Kidney capillary endothelial cell (primary cell): ENCODE measurements around the gene GRK6.

Experiments
- DNase-seq: peaks from one replicate; pipeline ENCODE4 v3.0.0-alpha.2; 2018; ENCODE audit warnings: low spot score

The GRK6 gene

GRCh38 chr5:177426566-177427210 is at the start of gene GRK6:
Gene GRK6, plus strand, starts transcription at chr5:177426676. Its CDS starts 170 bp downstream, at chr5:177426846.
- no peak for DNase-seq

DNA sequence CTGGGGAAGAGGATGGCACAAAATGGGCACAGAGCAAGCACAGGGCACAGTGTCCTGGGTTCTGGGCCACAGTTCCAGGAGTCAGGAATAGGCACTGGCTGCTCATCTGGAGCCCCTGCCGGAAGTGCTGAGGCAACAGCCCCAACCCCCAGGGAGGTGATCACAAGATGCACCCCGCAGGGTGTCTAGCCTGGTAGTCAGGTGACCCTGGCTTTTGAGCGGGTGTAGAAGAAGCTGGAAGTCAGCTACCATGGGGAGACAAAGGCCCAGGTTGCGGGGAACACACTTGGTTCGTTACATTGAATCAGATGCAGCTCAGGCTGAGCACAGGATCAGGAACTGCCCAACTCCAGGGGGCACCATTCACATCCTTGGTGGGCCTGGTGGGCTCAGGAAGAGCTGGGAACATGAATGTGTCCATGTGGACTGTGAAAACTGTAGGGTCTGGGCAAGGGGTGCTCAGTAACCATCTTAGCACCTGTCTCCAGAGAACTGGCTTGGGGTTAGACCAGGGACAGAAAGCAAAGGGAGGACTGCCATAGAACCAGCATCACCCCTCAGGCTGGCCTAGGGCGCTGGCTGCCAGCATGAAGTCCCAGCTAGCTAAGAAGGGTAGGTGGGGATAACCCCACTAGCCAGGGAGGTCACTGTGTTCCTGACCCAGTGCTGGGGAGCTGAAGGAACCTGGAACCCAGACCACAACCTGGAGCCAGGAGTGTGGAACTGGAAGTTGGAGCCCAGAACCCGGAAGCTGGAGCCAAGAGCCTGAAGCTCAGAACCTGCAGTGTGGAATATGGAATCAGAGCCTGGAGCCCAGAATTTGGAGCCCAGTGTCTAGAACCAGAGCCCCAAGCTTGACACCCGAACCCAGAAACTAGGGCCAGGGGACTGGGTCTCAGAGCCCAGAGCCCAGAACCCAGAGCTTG is 48.4 kb upstream of the GRK6 start:
- DNase-seq: no peak

GRCh38 chr5:177378884-177379883 is 47.3 kb upstream of the GRK6 start:
- no peak for DNase-seq

DNA sequence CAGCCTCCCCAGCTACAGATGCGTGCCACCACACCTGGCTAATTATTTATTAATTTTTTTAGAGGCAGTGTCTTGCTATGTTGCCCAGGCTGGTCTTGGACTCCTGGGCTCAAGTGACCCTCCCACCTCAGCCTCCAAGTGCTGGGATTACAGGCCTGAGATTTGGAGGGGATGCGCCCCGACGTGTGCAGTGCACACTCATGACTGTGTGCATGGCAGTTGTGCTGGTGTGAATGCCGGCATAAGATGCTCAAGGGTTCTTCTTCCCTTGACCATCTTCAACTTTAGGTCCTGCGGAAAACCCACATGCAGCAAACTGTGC is 45.7 kb upstream of the GRK6 start:
- no peak for DNase-seq

DNA sequence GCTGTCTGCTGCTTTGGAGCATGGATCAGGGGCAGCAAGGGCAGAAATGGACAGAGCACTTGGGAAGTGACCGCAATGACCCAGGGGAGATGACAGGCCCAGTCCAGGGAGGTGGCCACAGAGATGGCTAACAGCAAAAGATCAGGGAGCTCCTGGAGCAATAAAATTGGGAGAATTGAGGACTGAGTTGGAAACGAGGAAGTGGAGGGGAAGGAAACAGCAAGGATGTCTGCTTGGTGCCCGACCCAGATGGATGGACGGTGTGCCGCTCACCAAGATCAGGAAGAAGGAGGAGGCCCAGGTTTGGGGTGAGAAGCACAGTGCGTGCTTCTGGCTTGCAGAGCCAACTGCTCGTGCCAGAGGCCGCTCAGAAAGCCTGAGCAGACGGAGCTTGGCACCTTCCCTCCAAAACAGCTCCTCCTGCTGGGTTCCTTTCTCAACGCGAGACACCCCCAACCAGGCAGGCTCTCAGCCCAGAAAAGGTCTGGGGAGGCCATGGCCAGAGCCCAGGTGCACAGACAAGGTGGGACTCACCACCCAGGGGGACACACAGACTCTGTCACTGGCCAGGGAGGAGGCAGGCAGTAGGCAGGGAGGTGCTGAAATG is 44.0 kb upstream of the GRK6 start:
- DNase-seq: no peak

DNA sequence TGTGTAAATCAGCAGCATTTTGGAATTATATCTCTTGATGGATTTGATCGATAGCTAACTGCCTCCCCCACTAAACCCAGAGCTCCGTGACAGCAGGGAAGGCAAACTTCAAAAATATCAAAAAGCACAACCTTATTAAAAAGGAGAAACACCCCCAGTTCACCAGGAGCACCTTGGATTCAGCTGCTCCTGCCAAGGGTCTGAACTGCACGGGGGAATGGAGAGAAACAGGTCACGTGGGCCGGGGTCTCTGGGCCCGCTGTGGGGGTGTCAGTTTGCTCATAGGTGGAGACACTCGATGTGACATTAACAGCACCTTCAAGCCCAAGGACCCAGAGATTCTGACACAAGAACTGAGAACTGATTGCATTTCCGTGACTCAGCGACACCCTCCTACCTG is 43.3 kb upstream of the GRK6 start:
- DNase-seq: no peak

DNA sequence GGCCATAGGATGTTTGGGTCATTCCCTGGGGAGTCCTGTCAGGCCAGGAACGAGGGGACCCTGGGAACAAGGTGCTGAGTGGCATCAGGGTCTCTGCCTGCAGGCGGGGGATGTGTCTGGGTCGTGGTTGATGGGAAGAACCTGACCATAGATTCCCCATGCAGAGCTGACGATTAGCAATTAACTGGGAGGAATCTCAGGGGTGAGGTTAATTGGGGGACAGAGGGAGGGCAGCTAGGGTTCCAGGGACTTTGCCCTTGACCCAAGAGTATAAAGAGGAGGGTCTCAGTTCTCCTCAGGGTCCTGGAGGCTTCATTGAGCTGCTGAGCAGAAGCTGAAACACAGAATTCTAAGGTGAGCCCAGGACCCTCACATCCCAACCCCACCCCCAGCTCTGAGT is 42.3 kb upstream of the GRK6 start, which contains the start of gene SLC34A1:
Gene SLC34A1 (plus strand): TSS at position 301 of the 400 bp plus-strand sequence. CDS start 1,308 bp downstream, outside the sequence.
- DNase-seq: no peak

DNA sequence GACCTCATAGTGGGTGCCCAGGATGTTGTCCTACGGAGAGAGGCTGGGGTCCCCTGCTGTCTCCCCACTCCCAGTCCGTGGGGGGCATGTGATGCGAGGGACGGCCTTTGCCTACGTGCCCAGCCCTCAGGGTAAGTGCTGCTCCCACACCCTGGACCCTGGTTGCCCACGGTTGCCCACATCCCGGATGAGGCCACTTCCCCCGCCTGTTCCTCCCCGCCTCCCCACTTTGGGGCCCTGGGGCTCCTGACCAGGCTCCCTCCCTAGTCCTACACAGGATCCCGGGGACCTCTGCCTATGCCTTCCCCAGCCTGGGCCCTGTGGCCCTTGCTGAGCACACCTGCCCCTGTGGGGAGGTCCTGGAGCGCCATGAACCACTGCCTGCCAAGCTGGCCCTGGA is 40.8 kb upstream of the GRK6 start:
- no peak for DNase-seq

DNA sequence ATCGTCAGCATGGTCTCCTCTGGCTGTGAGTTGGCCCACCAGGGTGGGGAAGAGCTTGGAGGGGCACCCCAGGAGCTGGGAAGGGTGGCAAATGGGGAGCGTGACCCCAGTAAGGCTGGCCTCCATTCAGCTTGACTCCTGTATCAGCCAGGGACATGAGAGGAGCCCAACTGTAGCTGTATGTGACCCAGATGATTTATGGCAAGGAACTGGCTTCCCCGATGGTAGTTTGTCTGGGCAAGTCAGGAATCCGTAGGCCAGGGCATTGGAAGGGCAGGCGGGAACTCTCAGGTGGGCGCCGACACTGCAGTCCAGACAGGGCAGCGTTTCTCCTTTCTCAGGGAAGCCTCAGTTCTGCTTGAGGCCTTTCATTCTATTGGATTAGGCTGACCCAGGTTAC is 39.9 kb upstream of the GRK6 start:
- DNase-seq: no peak

DNA sequence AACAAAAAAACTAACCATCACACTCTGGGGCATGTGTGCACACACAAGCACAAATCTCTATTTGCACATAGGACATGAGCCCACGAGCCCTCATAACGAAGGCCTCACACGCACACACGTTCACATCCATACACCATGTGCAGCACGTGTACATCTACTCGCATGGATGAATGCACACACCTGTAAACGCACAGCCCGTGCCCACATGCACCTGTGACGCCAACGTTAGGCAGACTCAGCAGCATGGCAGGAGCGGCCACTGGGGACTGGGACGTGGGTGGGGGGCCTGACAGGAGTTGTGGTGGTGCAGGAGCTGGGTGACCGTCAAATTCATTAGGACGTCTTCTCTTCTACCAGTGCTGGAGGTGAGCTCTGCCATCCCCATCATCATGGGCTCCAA is 39.1 kb upstream of the GRK6 start:
- DNase-seq: no peak

DNA sequence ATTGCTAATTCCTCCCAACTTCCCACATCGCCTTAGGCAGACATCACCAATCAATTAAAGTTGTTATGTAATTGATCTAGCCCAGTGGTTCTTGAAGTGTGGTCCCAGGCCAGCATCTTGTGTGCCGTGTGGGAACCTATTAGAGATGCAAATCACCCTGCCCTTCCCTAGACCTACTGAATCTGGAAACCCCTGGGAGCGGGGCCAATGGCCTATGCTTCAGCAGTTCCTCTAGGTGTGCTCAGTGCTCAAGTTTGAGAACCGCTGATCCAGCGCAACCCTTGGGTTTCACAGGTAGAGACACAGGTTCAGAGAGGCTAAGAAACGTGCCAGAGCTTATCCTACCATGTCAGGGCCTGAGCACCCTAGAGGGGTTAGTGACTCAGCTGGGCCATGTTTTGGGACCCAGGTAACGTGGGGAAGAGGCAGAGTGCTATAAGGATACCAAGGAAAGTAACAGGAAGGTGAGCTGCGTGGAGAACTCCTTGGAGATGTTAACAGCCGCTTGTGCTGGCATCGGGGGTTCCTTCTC is 37.9 kb upstream of the GRK6 start:
- DNase-seq: no peak

DNA sequence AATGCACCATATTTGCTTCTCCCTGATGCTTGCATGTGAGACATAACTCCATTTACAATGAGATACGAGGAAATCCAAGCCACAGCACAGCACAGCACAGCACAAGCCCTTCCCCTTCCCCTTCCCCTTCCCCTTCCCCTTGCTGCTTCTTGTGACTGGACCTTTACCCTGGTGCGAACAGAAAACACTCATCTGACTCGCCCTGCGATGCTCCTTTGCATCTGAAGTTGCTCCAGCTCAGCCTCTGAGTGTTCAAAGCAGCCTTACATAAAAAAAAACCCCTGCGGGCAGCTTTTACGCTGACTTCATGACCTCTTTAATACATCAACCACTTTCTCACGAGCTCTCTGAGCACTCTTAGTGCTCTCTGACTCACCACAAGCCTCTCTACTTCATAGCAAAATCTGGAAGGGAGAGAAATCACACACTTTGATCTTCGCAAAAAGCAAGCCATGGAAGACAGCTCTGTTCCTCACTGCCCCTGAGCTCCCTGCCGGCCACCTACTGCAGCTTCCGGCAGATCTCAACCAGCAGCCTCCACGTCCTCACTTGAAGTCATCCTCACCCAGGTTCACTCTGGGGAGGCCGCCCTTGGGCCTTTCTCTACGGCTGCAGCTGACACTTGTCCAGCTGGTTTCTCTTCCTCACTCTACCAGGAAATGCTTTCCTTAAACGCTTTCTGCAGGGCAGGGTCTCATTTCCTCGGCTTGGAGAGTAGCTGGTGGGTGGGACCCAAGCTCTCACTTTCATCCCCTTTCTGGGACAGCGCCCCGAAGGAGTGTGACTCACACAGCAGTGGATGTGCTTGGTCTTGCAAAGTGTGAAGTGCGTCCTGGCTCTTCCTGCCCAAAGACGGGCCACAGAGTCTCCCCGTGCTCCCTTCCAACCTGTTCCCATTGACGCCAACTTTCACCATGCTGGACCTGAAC is 37.0 kb upstream of the GRK6 start:
- no peak for DNase-seq

DNA sequence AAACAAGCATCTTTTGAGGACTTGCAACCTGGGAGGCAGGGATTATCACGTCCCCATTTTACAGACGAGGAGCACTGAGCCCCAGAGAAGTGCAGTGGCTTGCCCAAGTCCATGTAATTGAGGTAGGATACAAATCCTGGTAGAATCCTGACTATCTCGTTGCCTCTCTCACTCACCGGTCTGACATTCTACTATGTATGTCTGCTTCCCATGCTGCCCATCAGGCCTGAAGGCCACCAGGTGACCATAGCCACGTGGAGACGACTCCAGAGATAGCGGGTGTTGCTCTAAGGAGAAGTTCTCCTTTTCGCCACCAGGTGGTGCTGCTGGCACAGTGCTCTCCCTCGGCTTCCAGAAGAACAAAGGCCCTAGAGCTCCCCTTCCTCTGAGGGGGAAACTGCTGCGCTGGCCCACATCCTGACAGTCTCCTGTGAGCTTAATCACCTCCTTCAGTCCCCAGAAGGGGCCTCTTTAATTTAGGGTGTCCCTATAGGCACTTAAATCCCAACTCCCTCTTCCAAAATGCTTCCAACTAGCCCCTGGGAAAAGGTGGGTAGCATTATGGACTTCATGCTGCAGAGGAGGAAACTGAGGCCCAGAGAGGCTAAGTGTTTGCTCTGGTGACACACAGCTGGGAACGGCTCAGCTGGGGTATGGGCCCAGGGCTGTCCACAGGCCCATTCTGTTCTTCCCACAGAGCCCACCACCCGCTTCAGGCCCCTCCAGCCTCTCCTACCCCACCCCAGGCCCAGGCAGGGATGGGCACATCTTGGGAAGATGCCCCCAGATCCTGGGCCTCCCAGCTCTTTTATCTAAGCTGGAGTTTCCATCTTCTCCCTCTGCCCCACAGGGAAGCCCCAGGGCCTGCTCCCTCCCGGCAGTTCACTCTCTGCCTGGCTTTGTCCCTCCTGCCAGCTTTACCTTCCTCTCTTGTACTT is 35.8 kb upstream of the GRK6 start:
- DNase-seq: peak; percentile 88

DNA sequence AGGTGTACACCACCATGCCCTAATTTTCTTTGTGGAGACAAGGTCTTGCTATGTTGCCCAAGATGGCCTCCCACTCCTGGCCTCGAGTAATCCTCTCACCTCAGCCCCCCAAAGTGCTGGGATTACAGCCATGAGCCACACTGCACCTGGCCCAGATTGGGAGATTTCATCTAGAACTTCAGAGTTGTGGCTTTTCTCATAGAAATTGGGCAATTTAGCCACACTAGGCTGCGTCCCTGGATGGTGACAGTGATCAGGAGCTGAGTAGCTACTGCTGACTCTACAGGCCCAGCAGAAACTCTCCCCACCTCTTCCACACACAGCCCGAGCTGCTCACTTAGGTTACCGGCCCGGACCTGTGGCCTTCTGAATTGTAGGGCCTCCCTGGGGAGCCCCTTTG is 33.7 kb upstream of the GRK6 start:
- no peak for DNase-seq

DNA sequence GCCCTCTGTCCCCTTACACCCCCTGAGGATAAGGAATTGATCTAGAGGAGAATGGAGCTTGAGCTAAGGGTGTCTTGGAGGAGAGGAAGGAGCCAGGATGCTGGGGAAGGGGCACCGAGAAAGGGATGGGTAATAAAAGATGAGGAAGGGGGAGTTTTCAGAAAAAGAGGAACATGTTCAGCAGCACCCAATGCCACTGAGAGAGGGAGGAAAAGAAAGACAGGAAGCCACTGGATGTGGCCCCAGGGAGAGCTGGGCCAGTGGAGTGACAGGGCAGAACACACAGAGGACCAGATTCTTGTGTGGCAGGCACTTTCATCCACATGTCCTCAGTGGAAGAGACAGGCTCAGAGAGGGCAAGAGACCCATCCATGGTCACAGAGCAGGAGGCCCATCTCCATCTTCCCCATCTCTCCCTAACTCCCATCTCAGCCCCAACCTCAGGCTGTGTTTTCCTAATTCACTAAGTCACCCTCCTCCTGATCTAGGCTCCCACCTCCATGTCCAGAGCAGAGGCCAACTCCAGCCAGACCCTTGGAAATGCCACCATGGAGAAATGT is 33.2 kb upstream of the GRK6 start:
- DNase-seq: no peak

DNA sequence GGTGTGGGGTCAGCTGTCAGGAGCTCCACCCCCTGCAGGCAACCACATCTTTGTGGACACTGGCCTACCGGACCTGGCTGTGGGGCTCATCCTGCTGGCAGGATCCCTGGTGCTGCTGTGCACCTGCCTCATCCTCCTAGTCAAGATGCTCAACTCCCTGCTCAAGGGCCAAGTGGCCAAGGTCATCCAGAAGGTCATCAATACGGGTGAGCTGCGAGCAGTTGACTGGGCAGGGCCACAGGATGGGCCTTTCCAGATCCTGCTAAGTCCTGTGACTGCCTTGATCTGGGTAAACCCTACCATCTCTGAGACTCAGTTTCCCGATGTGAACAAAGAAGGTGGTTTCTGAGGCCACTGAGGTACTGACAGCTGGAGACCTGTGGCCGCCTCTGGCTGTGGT is 32.5 kb upstream of the GRK6 start:
- DNase-seq: no peak

GRCh38 chr5:177396078-177396477 is 30.4 kb upstream of the GRK6 start:
- no peak for DNase-seq

DNA sequence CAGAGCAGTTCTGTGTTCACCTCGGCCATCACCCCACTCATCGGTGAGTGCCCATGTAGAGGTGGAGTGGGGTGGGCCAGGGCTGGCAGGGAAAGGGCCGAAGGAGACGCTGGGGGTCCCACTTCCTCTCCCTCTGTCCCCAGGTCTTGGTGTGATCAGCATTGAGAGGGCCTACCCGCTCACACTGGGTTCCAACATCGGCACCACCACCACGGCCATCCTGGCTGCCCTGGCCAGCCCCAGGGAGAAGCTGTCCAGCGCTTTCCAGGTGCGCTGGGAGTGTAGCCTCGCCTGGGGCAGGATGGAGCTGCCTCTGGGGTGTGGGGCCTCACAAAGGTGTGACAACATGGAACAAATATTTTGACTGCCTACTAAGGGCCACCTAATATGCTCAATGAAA is 29.7 kb upstream of the GRK6 start:
- no peak for DNase-seq

DNA sequence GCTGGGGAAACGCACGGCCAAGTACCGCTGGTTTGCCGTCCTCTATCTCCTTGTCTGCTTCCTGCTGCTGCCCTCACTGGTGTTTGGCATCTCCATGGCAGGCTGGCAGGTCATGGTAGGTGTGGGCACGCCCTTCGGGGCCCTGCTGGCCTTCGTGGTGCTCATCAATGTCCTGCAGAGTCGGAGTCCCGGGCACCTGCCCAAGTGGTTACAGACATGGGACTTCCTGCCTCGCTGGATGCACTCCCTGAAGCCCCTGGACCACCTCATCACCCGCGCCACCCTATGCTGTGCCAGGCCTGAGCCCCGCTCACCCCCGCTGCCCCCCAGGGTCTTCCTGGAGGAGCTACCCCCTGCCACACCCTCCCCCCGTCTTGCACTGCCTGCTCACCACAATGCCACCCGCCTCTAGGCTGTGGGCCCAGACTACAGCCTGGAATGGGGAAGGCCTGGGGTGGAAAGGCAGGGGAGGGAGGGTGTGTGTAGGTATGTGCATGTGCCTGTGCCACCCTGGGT is 28.5 kb upstream of the GRK6 start:
- DNase-seq: no peak
